Measurements from ENCODE around the gene SESN1. TPM values are rescaled to one million over a fixed set of nuclear protein-coding genes. Genes with fewer than 3 reads are reported as not detected.

Gene SESN1
- total RNA-seq, 1 donor from 2014 or later, result 58.9 TPM

DNA sequence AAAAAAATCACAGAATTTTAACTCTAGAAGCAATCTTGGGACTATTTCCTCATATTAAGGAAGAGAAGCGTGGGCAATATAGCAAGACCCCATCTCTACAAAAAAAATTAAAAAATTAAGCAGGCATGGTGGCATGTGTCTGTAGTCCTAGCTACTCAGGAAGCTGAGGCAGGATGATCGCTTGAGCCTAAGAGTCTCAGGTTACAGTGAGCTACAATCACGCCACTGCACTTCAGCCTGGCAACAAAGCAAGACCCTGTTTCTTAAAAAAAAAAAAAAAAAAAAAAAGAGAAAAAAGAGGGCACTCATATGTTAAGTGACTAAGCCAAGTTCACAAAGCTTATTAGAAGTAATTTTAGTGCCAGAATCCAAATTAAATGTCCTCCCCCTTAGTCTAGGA lies 100.8 kb downstream of the SESN1 start:
- H3K36me3 ChIP-seq, result peaks cover 0 to 66% of the 10 kb centered on the region in 2 donors
- no peaks in the 10 kb centered on the region for H3K27me3 ChIP-seq
- intact Hi-C loops (cut with DNase I), result no loop called here
- DNase-seq (ENCODE audit: extremely low spot score in 2 of 2), result no peak
- H3K4me3 ChIP-seq, result no peak overlapping the region
- H3K27ac ChIP-seq, result no peak overlapping the region
- H3K9me3 ChIP-seq, result no peaks in the 10 kb centered on the region
- TF ChIP-seq POLR2AphosphoS5 (IDR thresholded peaks at IDR 0.05; ENCODE audit: insufficient read depth in 1 of 2, low read depth in 1 of 2) (no peak), POLR2A (IDR thresholded peaks at IDR 0.05) (no peak)
- TF ChIP-seq, protein P1, sequence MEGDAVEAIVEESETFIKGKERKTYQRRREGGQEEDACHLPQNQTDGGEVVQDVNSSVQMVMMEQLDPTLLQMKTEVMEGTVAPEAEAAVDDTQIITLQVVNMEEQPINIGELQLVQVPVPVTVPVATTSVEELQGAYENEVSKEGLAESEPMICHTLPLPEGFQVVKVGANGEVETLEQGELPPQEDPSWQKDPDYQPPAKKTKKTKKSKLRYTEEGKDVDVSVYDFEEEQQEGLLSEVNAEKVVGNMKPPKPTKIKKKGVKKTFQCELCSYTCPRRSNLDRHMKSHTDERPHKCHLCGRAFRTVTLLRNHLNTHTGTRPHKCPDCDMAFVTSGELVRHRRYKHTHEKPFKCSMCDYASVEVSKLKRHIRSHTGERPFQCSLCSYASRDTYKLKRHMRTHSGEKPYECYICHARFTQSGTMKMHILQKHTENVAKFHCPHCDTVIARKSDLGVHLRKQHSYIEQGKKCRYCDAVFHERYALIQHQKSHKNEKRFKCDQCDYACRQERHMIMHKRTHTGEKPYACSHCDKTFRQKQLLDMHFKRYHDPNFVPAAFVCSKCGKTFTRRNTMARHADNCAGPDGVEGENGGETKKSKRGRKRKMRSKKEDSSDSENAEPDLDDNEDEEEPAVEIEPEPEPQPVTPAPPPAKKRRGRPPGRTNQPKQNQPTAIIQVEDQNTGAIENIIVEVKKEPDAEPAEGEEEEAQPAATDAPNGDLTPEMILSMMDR (IDR thresholded peaks at IDR 0.05), result no peak
- no peaks in the 10 kb centered on the region for H3K4me1 ChIP-seq

DNA sequence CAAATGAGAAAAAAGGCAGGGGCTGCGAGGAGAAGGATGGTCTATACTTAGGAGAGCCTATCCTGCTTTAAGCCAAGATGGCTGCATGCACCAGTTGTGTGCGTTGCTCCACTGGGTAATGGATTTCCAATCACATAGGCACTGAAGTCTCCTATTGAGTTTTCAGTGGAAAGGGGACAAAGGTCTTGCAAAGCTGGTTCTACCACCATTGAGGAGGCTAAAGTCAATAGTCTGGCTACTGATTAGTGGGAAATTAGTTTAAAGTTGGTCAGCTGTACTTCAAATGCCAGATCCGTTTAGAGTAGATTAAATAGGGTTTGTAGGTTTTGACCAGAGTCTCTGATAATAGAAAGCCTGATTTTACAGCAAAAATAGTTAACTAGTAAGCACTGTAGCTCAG lies 104.9 kb downstream of the SESN1 start:
- no peak for DNase-seq (ENCODE audit: extremely low spot score in 2 of 2)
- Histone ChIP-seq H3K27me3 (no peaks in the 10 kb centered on the region), H3K27ac (no peak overlapping the region), H3K36me3 (peaks cover 0 to 87% of the 10 kb centered on the region in 2 donors), H3K4me1 (no peaks in the 10 kb centered on the region), H3K9me3 (no peaks in the 10 kb centered on the region), H3K4me3 (no peak overlapping the region)
- TF ChIP-seq POLR2AphosphoS5 (IDR thresholded peaks at IDR 0.05; ENCODE audit: insufficient read depth in 1 of 2, low read depth in 1 of 2) (no peak), POLR2A (IDR thresholded peaks at IDR 0.05) (no peak)
- TF ChIP-seq, protein P1 (IDR thresholded peaks at IDR 0.05), result no peak
- intact Hi-C loops (cut with DNase I), result no loop called here

DNA sequence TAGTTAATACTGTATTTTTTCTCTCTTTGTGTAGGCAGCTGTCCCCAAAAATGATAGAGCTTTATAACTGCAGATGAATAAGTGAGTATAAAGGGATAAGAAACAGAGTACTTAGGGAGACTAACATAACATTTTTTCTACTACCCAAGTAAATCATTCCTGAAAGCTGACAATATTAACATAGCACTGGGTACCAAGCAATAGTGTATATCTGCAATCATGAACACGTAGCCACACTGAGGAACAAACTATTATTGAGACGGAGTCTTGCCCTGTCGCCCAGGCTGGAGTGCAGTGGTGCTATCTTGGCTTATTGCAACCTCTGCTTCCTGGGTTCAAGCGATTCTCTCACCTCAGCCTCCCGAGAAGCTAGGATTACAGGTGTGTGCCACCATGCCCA lies 105.9 kb downstream of the SESN1 start:
- no peaks in the 10 kb centered on the region for H3K27me3 ChIP-seq
- no peak overlapping the region for H3K27ac ChIP-seq
- TF ChIP-seq POLR2AphosphoS5 (IDR thresholded peaks at IDR 0.05; ENCODE audit: insufficient read depth in 1 of 2, low read depth in 1 of 2) (no peak), POLR2A (IDR thresholded peaks at IDR 0.05) (no peak)
- TF ChIP-seq, protein P1 (IDR thresholded peaks at IDR 0.05), result no peak
- no peaks in the 10 kb centered on the region for H3K4me1 ChIP-seq
- intact Hi-C loops (cut with DNase I), result no loop called here
- no peak for DNase-seq (ENCODE audit: extremely low spot score in 2 of 2)
- peaks cover 0 to 87% of the 10 kb centered on the region in 2 donors for H3K36me3 ChIP-seq
- no peaks in the 10 kb centered on the region for H3K9me3 ChIP-seq
- H3K4me3 ChIP-seq, result no peak overlapping the region

DNA sequence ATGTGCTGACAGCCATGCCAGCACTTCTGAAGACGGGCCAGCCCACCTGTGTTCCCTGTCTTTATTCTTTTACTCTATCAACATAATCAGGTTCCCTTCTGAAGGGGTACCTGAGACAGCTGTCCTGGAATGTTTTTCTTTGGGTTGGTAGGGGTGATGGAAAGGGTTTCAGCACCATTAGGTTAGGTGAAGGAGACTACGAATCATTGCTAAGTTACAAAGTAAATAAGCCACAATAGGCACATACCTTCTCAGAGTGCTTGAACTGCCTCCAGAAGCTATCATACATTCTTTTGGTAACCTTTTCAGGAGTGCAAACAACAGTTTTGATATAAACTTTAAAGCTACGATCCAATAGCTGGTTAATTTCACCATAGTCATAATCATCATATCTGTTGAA lies 106.3 kb downstream of the SESN1 start:
- intact Hi-C loops (cut with DNase I), result no loop called here
- peaks cover 0 to 84% of the 10 kb centered on the region in 2 donors for H3K36me3 ChIP-seq
- H3K27ac ChIP-seq, result no peak overlapping the region

DNA sequence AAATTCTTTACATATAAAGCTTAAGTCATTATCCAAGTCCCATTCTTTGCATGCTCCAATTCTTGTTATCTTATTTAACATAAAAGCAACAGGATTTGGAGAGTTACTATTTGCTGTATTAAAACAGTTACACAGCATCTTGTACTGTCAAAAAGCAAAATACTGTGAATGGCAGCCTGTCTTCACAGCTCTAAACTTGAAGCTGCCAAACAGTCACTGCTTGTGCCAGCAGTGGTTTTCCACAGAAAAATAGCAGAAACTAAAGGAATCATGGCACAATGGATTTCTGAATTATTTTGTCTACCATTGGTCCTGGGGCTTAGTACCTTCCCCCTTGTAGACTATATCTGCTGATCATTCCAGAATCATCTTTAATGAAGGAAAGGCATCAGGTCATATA lies 107.5 kb downstream of the SESN1 start:
- no peak for TF ChIP-seq POLR2AphosphoS5 (IDR thresholded peaks at IDR 0.05; ENCODE audit: insufficient read depth in 1 of 2, low read depth in 1 of 2)
- no peak for TF ChIP-seq POLR2A (IDR thresholded peaks at IDR 0.05)
- TF ChIP-seq, protein P1 (IDR thresholded peaks at IDR 0.05), result no peak
- no peaks in the 10 kb centered on the region for H3K27me3 ChIP-seq
- intact Hi-C loops (cut with DNase I), result no loop called here
- H3K4me3 ChIP-seq, result no peak overlapping the region
- peaks cover 0 to 73% of the 10 kb centered on the region in 2 donors for H3K36me3 ChIP-seq
- no peak overlapping the region for H3K27ac ChIP-seq
- no peak for DNase-seq (ENCODE audit: extremely low spot score in 2 of 2)
- H3K9me3 ChIP-seq, result no peaks in the 10 kb centered on the region
- H3K4me1 ChIP-seq, result no peaks in the 10 kb centered on the region

More for the DNA sequence above, 106.3 kb downstream of the SESN1 start:
- Histone ChIP-seq H3K4me3 (no peak overlapping the region), H3K27me3 (no peaks in the 10 kb centered on the region), H3K4me1 (no peaks in the 10 kb centered on the region), H3K9me3 (no peaks in the 10 kb centered on the region)
- DNase-seq (ENCODE audit: extremely low spot score in 2 of 2), result no peak
- TF ChIP-seq, protein P1 (IDR thresholded peaks at IDR 0.05), result no peak
- no peak for TF ChIP-seq POLR2A (IDR thresholded peaks at IDR 0.05)
- TF ChIP-seq POLR2AphosphoS5 (IDR thresholded peaks at IDR 0.05; ENCODE audit: insufficient read depth in 1 of 2, low read depth in 1 of 2), result no peak

Measured in vagina (tissue), 2 donors.